ENCODE data around the gene ANTKMT. TPM values are rescaled to one million over a fixed set of nuclear protein-coding genes. Genes with fewer than 3 reads are reported as not detected.
"Not testable (repeated sequence)": the region's sequence is repeated elsewhere in the genome, so short reads cannot be mapped to it uniquely, and the experiment has no call there.

Gene ANTKMT
- total and polyA plus RNA-seq, 2 donors (not counting 1 experiment from before 2014, with no cell fraction given): 4.5 to 31.5 TPM

DNA sequence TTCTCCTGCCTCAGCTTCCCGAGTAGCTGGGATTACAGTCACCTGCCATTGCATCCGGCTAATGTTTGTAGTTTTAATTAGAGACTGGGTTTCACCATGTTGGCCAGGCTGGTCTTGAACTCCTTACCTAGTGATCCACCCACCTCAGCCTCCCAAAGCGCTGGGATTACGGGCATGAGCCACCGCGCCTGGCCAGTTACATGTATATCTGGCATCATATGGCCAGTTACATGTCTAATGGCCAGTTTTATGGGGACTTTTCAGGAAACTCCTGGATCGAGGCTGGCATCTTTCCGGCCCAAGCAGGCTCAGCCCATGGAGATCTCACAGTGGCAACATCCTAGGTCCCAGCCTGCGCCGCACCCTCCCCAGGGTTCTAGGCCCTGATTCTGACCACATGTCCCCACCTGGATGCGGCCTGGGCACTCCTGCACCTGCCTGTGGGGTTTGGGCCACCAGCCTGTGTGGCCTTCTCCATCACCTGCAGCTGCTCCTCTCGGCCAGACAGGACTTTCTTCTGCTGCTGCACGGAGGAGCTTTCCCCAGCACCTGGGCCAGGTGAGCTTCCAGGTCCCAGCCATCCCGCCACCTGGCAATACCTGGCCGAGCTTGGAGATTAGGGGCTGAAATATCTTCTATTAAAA lies 21.2 kb downstream of the ANTKMT start:
- no peak for DNase-seq (ENCODE audit: low read depth in 2 of 2)
- Histone ChIP-seq H3K27me3 (ENCODE audit: control insufficient read depth, insufficient read depth, low read length) (no peaks in the 10 kb centered on the region), H3K4me2 (ENCODE audit: extremely low read depth, insufficient read depth, low read length) (no peak overlapping the region), H4K20me1 (ENCODE audit: control insufficient read depth, extremely low read depth, insufficient read depth, low read length) (no peaks in the 10 kb centered on the region), H3K9ac (ENCODE audit: insufficient read depth, low read length) (no peak overlapping the region), H3K36me3 (ENCODE audit: control insufficient read depth, insufficient read depth, low read length) (peaks cover 3% of the 10 kb centered on the region), H3K4me1 (ENCODE audit: control insufficient read depth, extremely low read depth, insufficient read depth, low read length) (no peaks in the 10 kb centered on the region), H3K4me3 (replicated peaks in 1 of 4; ENCODE audit: control extremely low read depth in 1 of 4, insufficient read depth in 1 of 4, low read depth in 3 of 4, low read length in 4 of 4) (no peak overlapping the region), H3K27ac (ENCODE audit: insufficient read depth, low read length) (no peak overlapping the region), H3K79me2 (ENCODE audit: control insufficient read depth, insufficient read depth, low read length) (peaks cover 3% of the 10 kb centered on the region), H3K9me3 (ENCODE audit: control insufficient read depth, insufficient read depth, low read depth, low read length) (no peaks in the 10 kb centered on the region), H2AFZ (ENCODE audit: low read length) (no peak overlapping the region)
- TF ChIP-seq, protein P1, sequence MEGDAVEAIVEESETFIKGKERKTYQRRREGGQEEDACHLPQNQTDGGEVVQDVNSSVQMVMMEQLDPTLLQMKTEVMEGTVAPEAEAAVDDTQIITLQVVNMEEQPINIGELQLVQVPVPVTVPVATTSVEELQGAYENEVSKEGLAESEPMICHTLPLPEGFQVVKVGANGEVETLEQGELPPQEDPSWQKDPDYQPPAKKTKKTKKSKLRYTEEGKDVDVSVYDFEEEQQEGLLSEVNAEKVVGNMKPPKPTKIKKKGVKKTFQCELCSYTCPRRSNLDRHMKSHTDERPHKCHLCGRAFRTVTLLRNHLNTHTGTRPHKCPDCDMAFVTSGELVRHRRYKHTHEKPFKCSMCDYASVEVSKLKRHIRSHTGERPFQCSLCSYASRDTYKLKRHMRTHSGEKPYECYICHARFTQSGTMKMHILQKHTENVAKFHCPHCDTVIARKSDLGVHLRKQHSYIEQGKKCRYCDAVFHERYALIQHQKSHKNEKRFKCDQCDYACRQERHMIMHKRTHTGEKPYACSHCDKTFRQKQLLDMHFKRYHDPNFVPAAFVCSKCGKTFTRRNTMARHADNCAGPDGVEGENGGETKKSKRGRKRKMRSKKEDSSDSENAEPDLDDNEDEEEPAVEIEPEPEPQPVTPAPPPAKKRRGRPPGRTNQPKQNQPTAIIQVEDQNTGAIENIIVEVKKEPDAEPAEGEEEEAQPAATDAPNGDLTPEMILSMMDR (conservative IDR thresholded peaks at IDR 0.05 in 1 of 2, IDR thresholded peaks at IDR 0.05 in 1 of 2; ENCODE audit: low read depth in 1 of 2, low read length in 2 of 2): no peak
- no peak for TF ChIP-seq EZH2 (IDR thresholded peaks at IDR 0.05; ENCODE audit: low read length, missing control alignments)

DNA sequence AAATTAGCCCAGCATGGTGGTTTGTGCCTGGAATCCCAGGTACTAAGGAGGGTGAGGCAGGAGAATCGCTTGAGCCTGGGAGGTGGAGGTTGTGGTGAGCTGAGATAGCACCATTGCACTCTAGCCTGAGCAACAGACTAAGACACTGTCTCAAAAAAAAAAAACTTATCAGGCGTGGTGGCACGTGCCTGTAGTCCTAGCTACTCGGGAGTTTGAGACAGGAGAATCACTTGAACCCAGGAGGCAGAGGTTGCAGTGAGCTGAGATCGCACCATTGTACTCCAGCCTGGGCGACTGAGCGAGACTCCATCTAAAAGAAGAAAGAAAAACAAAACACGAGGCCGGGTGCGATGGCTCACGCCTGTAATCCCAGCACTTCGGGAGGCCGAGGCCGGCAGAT lies 21.9 kb downstream of the ANTKMT start:
- not testable (repeated sequence) for H3K4me2 ChIP-seq (ENCODE audit: extremely low read depth, insufficient read depth, low read length); DNase-seq (ENCODE audit: low read depth in 2 of 2); H3K36me3 ChIP-seq (ENCODE audit: control insufficient read depth, insufficient read depth, low read length); H3K27me3 ChIP-seq (ENCODE audit: control insufficient read depth, insufficient read depth, low read length); H3K4me1 ChIP-seq (ENCODE audit: control insufficient read depth, extremely low read depth, insufficient read depth, low read length); H3K9me3 ChIP-seq (ENCODE audit: control insufficient read depth, insufficient read depth, low read depth, low read length); H3K27ac ChIP-seq (ENCODE audit: insufficient read depth, low read length); H3K79me2 ChIP-seq (ENCODE audit: control insufficient read depth, insufficient read depth, low read length); H4K20me1 ChIP-seq (ENCODE audit: control insufficient read depth, extremely low read depth, insufficient read depth, low read length); H3K4me3 ChIP-seq (replicated peaks in 1 of 4; ENCODE audit: control extremely low read depth in 1 of 4, insufficient read depth in 1 of 4, low read depth in 3 of 4, low read length in 4 of 4); H3K9ac ChIP-seq (ENCODE audit: insufficient read depth, low read length); H2AFZ ChIP-seq (ENCODE audit: low read length)

DNA sequence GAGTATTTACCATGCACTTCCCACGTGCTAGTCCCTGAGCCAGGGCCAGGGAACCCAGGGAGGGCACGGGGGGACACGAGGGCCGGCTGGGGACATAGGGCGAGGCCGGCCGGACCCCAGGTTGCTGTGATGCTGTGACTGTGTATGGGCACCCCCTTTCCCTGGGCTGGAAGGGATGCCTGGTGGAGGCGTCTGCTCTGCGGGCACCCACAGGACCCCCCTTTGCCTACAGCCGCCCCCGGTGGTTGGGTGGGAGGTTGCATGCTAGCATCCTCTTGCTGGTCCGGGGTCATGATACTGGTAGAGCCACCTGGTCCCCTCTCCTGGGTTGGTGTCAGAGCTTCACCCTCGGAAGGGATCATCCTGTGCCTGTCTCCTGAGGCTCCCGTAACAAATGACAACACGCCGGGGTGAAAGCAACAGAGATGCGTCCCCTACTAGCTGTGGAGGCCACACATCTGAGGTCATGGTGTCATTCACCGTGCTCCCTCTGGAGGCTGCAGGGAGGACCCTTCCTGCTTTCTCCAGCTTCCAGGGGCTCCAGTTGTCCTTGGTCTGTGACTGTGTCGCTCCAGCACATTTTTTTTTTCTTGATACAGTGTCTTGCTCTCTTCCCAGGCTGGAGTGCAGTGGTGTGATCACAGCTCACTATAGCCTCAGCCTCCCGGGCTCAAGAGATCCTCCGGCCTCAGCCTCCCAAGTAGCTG lies 23.0 kb downstream of the ANTKMT start:
- no peak for DNase-seq (ENCODE audit: low read depth in 2 of 2)
- H3K4me1 ChIP-seq (ENCODE audit: control insufficient read depth, extremely low read depth, insufficient read depth, low read length): no peaks in the 10 kb centered on the region
- TF ChIP-seq, protein P1 (conservative IDR thresholded peaks at IDR 0.05 in 1 of 2, IDR thresholded peaks at IDR 0.05 in 1 of 2; ENCODE audit: low read depth in 1 of 2, low read length in 2 of 2): no peak
- no peak for TF ChIP-seq EZH2 (IDR thresholded peaks at IDR 0.05; ENCODE audit: low read length, missing control alignments)

More for the DNA sequence above, 23.0 kb downstream of the ANTKMT start:
- no peaks in the 10 kb centered on the region for H3K9me3 ChIP-seq (ENCODE audit: control insufficient read depth, insufficient read depth, low read depth, low read length)
- no peak overlapping the region for H3K4me2 ChIP-seq (ENCODE audit: extremely low read depth, insufficient read depth, low read length)
- H4K20me1 ChIP-seq (ENCODE audit: control insufficient read depth, extremely low read depth, insufficient read depth, low read length): no peaks in the 10 kb centered on the region
- H3K79me2 ChIP-seq (ENCODE audit: control insufficient read depth, insufficient read depth, low read length): peaks cover 3% of the 10 kb centered on the region
- H2AFZ ChIP-seq (ENCODE audit: low read length): no peak overlapping the region
- H3K4me3 ChIP-seq (replicated peaks in 1 of 4; ENCODE audit: control extremely low read depth in 1 of 4, insufficient read depth in 1 of 4, low read depth in 3 of 4, low read length in 4 of 4): no peak overlapping the region
- no peaks in the 10 kb centered on the region for H3K36me3 ChIP-seq (ENCODE audit: control insufficient read depth, insufficient read depth, low read length)
- no peak overlapping the region for H3K9ac ChIP-seq (ENCODE audit: insufficient read depth, low read length)
- H3K27me3 ChIP-seq (ENCODE audit: control insufficient read depth, insufficient read depth, low read length): no peaks in the 10 kb centered on the region
- no peak overlapping the region for H3K27ac ChIP-seq (ENCODE audit: insufficient read depth, low read length)

Measured in fibroblast of lung (primary cell).